Fibroblast of lung (primary cell): ENCODE data around the gene CBFB. TPM values are rescaled to one million over a fixed set of nuclear protein-coding genes. Genes with fewer than 3 reads are reported as not detected.

ENCODE experiments used
- DNase-seq, 2 donors: peaks; one replicate each; pipeline versions ENCODE4 v3.0.0 to v3.0.0-alpha.2; 2010; ENCODE audit warnings: low read depth in 2 of 2
- H2AFZ ChIP-seq: 2 replicates; pipeline ENCODE4 v1.5.1; 2012; ENCODE audit warnings: low read length, control low read depth, inconsistent platforms
- H3K27ac ChIP-seq: 2 replicates; pipeline ENCODE4 v1.5.1; 2011; ENCODE audit warnings: low read length, control low read depth; ENCODE audit not compliant: insufficient read depth
- H3K27me3 ChIP-seq: 2 replicates; pipeline ENCODE4 v1.5.1; 2011; ENCODE audit warnings: mild to moderate bottlenecking, low read length; ENCODE audit not compliant: control insufficient read depth, insufficient read depth
- H3K36me3 ChIP-seq: 2 replicates; pipeline ENCODE4 v1.5.1; 2011; ENCODE audit warnings: low read length; ENCODE audit not compliant: control insufficient read depth, insufficient read depth
- H3K4me1 ChIP-seq: 2 replicates; pipeline ENCODE4 v1.5.1; 2011; ENCODE audit warnings: low read length; ENCODE audit not compliant: control insufficient read depth, insufficient read depth; ENCODE audit errors: extremely low read depth
- H3K4me2 ChIP-seq: 2 replicates; pipeline ENCODE4 v1.5.1; 2011; ENCODE audit warnings: low read length, control low read depth; ENCODE audit not compliant: insufficient read depth; ENCODE audit errors: extremely low read depth
- H3K4me3 ChIP-seq, 4 experiments: fragments of 200-600 bp in 1 of 4; sonication (generic) in 1 of 4; replicated peaks in 1 of 4; 2 replicates each; pipeline ENCODE4 v1.5.1; 2011 to 2016; ENCODE audit warnings: low read length in 4 of 4, low read depth in 3 of 4, mild to moderate bottlenecking in 3 of 4, control low read depth in 2 of 4, inconsistent platforms in 1 of 4, mixed read lengths in 1 of 4; ENCODE audit not compliant: insufficient read depth in 1 of 4; ENCODE audit errors: control extremely low read depth in 1 of 4
- H3K79me2 ChIP-seq: 2 replicates; pipeline ENCODE4 v1.5.1; 2012; ENCODE audit warnings: mild to moderate bottlenecking, low read length, inconsistent platforms; ENCODE audit not compliant: control insufficient read depth, insufficient read depth
- H3K9ac ChIP-seq: 2 replicates; pipeline ENCODE4 v1.5.1; 2011; ENCODE audit warnings: mild to moderate bottlenecking, low read length, control low read depth; ENCODE audit not compliant: insufficient read depth
- H3K9me3 ChIP-seq: 2 replicates; pipeline ENCODE4 v1.5.1; 2012; ENCODE audit warnings: low read depth, low read length; ENCODE audit not compliant: control insufficient read depth, insufficient read depth
- H4K20me1 ChIP-seq: 2 replicates; pipeline ENCODE4 v1.5.1; 2011; ENCODE audit warnings: low read length; ENCODE audit not compliant: control insufficient read depth, insufficient read depth; ENCODE audit errors: extremely low read depth
- EZH2 ChIP-seq: IDR thresholded peaks from 2 replicates; pipeline ENCODE4 v1.5.1; 2012; ENCODE audit warnings: low read length, control low read depth, mild to moderate bottlenecking; ENCODE audit errors: missing control alignments
- polyA plus RNA-seq, 2 donors: library from polyadenylated mRNA; depleted of rRNA in 1 of 2; stranded (reverse) in 1 of 2; unstranded in 1 of 2; fragments of >200 nt; gene quantifications; 2 replicates each; pipeline ENCODE4 v1.2.1, GENCODE V29; 2011 to 2012; ENCODE audit warnings: missing spikeins in 1 of 2
- total RNA-seq: library from RNA; depleted of rRNA; stranded (reverse); fragments of >200 nt; gene quantifications from 2 replicates; pipeline ENCODE4 v1.2.1, GENCODE V29; 2014
- TF ChIP-seq, protein P1 (sequence below), 2 donors: IDR thresholded peaks in 1 of 2; conservative IDR thresholded peaks in 1 of 2; 1 replicate in 1 of 2; 2 replicates in 1 of 2; pipeline ENCODE4 v1.5.1; 2011 to 2012; ENCODE audit warnings: low read length in 2 of 2, control low read depth in 1 of 2, inconsistent platforms in 1 of 2, low read depth in 1 of 2, mild to moderate bottlenecking in 1 of 2

CBFB gene
- total and polyA plus RNA-seq, 2 donors (not counting 1 experiment from before 2014, with no cell fraction given), result 51.7 to 64.1 TPM

DNA sequence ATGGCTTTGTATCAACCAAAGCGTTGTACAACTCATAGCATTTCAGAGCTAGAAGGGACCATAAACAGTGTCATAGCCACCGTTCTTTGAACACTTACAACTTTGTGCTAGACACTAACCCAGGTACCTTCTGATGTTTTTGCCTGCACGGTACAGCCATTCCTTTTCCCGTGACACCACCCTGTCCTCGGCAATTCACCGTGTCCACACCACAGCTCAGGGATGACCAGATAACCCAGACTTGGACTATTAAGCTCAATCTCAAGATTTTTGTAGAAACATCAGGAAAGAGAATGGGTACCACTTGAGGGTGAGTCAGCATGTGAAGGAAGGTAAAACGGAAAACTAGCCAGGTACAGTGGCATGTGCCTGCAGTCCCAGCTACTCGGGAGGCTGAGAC, 9.8 kb upstream of the CBFB start:
- Histone ChIP-seq H3K4me3 (no peak overlapping the region), H3K4me1 (peaks cover 2% of the 10 kb centered on the region), H4K20me1 (no peaks in the 10 kb centered on the region), H2AFZ (no peak overlapping the region), H3K9me3 (no peaks in the 10 kb centered on the region), H3K9ac (no peak overlapping the region), H3K36me3 (no peaks in the 10 kb centered on the region), H3K4me2 (no peak overlapping the region), H3K79me2 (no peaks in the 10 kb centered on the region), H3K27me3 (peaks cover 2% of the 10 kb centered on the region), H3K27ac (no peak overlapping the region)
- no peak for DNase-seq
- no peak for TF ChIP-seq EZH2
- TF ChIP-seq, protein P1, sequence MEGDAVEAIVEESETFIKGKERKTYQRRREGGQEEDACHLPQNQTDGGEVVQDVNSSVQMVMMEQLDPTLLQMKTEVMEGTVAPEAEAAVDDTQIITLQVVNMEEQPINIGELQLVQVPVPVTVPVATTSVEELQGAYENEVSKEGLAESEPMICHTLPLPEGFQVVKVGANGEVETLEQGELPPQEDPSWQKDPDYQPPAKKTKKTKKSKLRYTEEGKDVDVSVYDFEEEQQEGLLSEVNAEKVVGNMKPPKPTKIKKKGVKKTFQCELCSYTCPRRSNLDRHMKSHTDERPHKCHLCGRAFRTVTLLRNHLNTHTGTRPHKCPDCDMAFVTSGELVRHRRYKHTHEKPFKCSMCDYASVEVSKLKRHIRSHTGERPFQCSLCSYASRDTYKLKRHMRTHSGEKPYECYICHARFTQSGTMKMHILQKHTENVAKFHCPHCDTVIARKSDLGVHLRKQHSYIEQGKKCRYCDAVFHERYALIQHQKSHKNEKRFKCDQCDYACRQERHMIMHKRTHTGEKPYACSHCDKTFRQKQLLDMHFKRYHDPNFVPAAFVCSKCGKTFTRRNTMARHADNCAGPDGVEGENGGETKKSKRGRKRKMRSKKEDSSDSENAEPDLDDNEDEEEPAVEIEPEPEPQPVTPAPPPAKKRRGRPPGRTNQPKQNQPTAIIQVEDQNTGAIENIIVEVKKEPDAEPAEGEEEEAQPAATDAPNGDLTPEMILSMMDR (conservative IDR thresholded peaks at IDR 0.05 in 1 of 2, IDR thresholded peaks at IDR 0.05 in 1 of 2; ENCODE audit: low read depth in 1 of 2, low read length in 2 of 2), result no peak

DNA sequence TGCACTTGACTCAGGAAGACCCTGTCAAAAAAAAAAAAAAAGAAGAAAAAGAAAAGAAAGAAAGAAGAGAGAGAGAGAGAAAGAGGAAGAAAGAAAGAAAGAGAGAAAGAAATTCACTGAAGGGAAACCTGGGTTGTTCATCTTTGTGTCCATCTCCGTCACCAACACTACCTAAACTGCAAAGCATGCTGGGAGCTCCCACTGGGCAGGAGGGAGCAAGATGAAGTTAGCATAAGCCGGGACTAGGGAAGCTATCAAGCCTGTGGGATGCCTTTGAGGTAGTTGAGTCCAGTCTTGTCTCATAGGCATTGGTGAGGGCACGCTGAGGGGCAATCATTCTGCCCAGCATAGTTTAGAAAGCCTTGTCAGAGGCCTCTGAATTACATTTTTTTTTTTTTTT, 7.6 kb upstream of the CBFB start:
- no peak for TF ChIP-seq EZH2
- TF ChIP-seq, protein P1 (conservative IDR thresholded peaks at IDR 0.05 in 1 of 2, IDR thresholded peaks at IDR 0.05 in 1 of 2; ENCODE audit: low read depth in 1 of 2, low read length in 2 of 2), result no peak
- no peak overlapping the region for H3K9ac ChIP-seq

DNA sequence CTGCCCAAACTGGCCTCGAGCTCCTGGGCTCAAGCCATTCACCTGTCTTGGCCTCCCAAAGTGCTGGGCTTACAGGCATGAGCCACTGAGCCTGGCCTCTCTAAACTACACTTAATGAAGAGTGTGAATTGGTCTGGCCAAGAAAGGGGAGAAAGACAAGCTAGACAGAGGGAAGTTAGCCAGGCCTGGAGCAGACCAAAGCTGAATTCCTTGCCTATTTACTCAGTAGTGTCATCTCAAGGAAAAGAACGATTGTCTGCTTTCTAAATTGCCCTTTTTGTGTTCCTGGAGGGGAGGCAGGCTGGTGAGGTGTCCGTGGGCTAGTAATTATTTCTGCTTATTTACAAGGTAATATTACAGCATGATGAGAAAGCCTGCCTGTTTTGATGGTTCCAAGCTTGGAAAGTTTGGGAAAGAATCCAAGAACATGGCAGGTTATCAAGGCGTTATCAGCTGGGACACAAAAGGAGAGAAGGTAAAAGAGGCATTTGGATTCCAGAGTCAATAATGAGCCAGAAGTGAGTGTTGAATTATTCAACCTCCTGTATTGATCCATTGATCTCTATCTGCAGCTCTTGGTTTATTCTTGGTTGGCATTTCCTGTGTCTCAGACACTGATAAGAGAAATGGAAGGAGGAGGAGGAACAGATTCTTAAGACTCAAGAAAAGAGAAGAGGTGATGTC, 6.3 kb upstream of the CBFB start:
- H4K20me1 ChIP-seq, result no peaks in the 10 kb centered on the region
- H3K27ac ChIP-seq, result no peak overlapping the region
- no peaks in the 10 kb centered on the region for H3K79me2 ChIP-seq
- no peaks in the 10 kb centered on the region for H3K36me3 ChIP-seq
- H3K9me3 ChIP-seq, result no peaks in the 10 kb centered on the region
- peak in 1 of 2 donors; percentile 77 for DNase-seq
- no peaks in the 10 kb centered on the region for H3K27me3 ChIP-seq
- no peaks in the 10 kb centered on the region for H3K4me1 ChIP-seq
- H3K4me2 ChIP-seq, result no peak overlapping the region
- no peak for TF ChIP-seq EZH2
- TF ChIP-seq, protein P1 (conservative IDR thresholded peaks at IDR 0.05 in 1 of 2, IDR thresholded peaks at IDR 0.05 in 1 of 2; ENCODE audit: low read depth in 1 of 2, low read length in 2 of 2), result no peak
- no peak overlapping the region for H2AFZ ChIP-seq
- H3K4me3 ChIP-seq, result no peak overlapping the region
- no peak overlapping the region for H3K9ac ChIP-seq

More for the DNA sequence above, 7.6 kb upstream of the CBFB start:
- Histone ChIP-seq H3K9me3 (no peaks in the 10 kb centered on the region), H3K4me3 (no peak overlapping the region), H3K27me3 (no peaks in the 10 kb centered on the region), H4K20me1 (no peaks in the 10 kb centered on the region), H2AFZ (no peak overlapping the region), H3K4me1 (no peaks in the 10 kb centered on the region), H3K27ac (no peak overlapping the region), H3K4me2 (no peak overlapping the region), H3K79me2 (no peaks in the 10 kb centered on the region), H3K36me3 (no peaks in the 10 kb centered on the region)
- DNase-seq, result no peak
